Measurements from ENCODE around the gene FGF21. TPM values are rescaled to one million over a fixed set of nuclear protein-coding genes. Genes with fewer than 3 reads are reported as not detected.

FGF21 gene
- total RNA-seq, result not detected

GRCh38 chr19:48755084-48755641, at the start of gene FGF21:
TSS of gene FGF21 (plus strand) at chr19:48755524. CDS start at chr19:48756237, 713 bp downstream.

GRCh38 chr19:48719263-48720171, 35.8 kb upstream of the FGF21 start, which contains the start of gene MAMSTR:
TSS of gene MAMSTR (minus strand) at chr19:48719725. CDS start at chr19:48719031, 694 bp downstream.

GRCh38 chr19:48740164-48740972, 15.0 kb upstream of the FGF21 start, which contains the start of gene RASIP1:
TSS of gene RASIP1 (minus strand) at chr19:48740610. CDS start at chr19:48740282, 328 bp downstream.

GRCh38 chr19:48746738-48747575, 8.4 kb upstream of the FGF21 start, which contains the start of gene IZUMO1:
TSS of gene IZUMO1 (minus strand) at chr19:48746909. CDS start at chr19:48745859, 1,050 bp downstream.

GRCh38 chr19:48752496-48753365, 2.6 kb upstream of the FGF21 start, which contains the start of gene FUT1:
TSS of gene FUT1 (minus strand) at chr19:48752641. CDS start at chr19:48751281, 1,360 bp downstream.

Other genes with a start within 250 kb of the FGF21 start
- gene LMTK3, start 243.7 kb upstream of the FGF21 start, total RNA-seq, result 1 to 10 TPM; 5.7 to 7.5 TPM
- under 1 TPM in 1 of 2 experiments, not detected in 1; 0.17 TPM for gene SULT2B1, start 203.4 kb upstream of the FGF21 start, total RNA-seq
- gene SPACA4, start 148.8 kb upstream of the FGF21 start, total RNA-seq, result not detected
- 1 to 10 TPM; 1.2 to 2.1 TPM for gene FAM83E, start 140.4 kb upstream of the FGF21 start, total RNA-seq
- gene RPL18, start 136.3 kb upstream of the FGF21 start, total RNA-seq, result 1,000 to 10,000 TPM; 2,122 to 2,183 TPM
- 10 to 100 TPM; 26.6 to 30.6 TPM for gene SPHK2, start 136.0 kb upstream of the FGF21 start, total RNA-seq
- 10 to 100 TPM; 25.8 to 27.4 TPM for gene DBP, start 118.1 kb upstream of the FGF21 start, total RNA-seq
- 10 to 100 TPM; 10.7 to 11.5 TPM for gene CA11, start 109.3 kb upstream of the FGF21 start, total RNA-seq
- gene NTN5, start 82.5 kb upstream of the FGF21 start, total RNA-seq, result 1 to 10 TPM; 1.2 to 1.3 TPM
- gene FUT2, start 59.6 kb upstream of the FGF21 start, total RNA-seq, result not detected
- gene MAMSTR, start 35.8 kb upstream of the FGF21 start, total RNA-seq, result 1 to 10 TPM; 1.1 to 1.4 TPM
- under 1 TPM; 0.14 to 0.15 TPM for gene RASIP1, start 14.9 kb upstream of the FGF21 start, total RNA-seq
- gene IZUMO1, start 8.6 kb upstream of the FGF21 start, total RNA-seq, result not detected
- gene FUT1, start 2.9 kb upstream of the FGF21 start, total RNA-seq, result under 1 TPM; 0.12 to 0.28 TPM
- 10 to 100 TPM; 38.5 to 41.2 TPM for gene BCAT2, start 55.5 kb downstream of the FGF21 start, total RNA-seq
- gene HSD17B14, start 81.0 kb downstream of the FGF21 start, total RNA-seq, result under 1 TPM; 0.35 to 0.82 TPM
- gene PLEKHA4, start 113.1 kb downstream of the FGF21 start, total RNA-seq, result 1 to 10 TPM; 6.8 to 8.0 TPM
- 10 to 100 TPM; 50.9 to 56.1 TPM for gene PPP1R15A, start 116.9 kb downstream of the FGF21 start, total RNA-seq
- gene TULP2, start 143.2 kb downstream of the FGF21 start, total RNA-seq, result not detected
- gene NUCB1, start 144.8 kb downstream of the FGF21 start, total RNA-seq, result 100 to 1,000 TPM; 276 to 287 TPM
- 1 to 10 TPM; 1.8 to 2.1 TPM for gene DHDH, start 178.2 kb downstream of the FGF21 start, total RNA-seq
- gene BAX, start 199.4 kb downstream of the FGF21 start, total RNA-seq, result 100 to 1,000 TPM; 271 to 293 TPM
- gene FTL, start 209.8 kb downstream of the FGF21 start, total RNA-seq, result 100 to 1,000 TPM; 799 to 840 TPM
- 10 to 100 TPM; 55.7 to 58.7 TPM for gene GYS1, start 237.8 kb downstream of the FGF21 start, total RNA-seq
- gene RUVBL2, start 238.4 kb downstream of the FGF21 start, total RNA-seq, result 10 to 100 TPM; 58.4 to 59.0 TPM